ENCODE results near the gene LRCH2. TPM values are rescaled to one million over a fixed set of nuclear protein-coding genes. Genes with fewer than 3 reads are reported as not detected.

LRCH2 gene
- total and polyA plus RNA-seq, 9 of the 15 experiments (the other 6 are each of a cell fraction or from before 2014, with no cell fraction given): 1.4 to 7.2 (median 2.9) TPM

DNA sequence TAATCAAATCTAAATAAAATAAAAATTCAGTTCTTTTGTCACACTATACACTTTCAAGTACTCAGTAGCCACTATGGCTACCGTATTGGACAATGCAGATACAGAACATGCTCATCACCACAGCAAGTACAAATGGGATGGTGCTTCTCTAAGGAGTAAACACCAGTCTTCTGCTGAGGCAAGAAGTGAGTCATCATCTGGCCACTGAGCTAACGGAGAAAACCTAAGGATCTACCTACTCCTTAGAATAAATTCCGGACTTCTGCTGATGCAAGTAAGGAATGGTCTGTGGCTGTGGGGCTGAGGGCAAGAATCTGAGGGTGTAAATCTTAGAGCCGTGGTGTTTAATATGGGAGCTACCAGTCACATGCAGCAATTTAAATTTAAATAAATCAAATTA lies 56.0 kb downstream of the LRCH2 start:
- Histone ChIP-seq H3K9ac (ENCODE audit: insufficient read depth in 1 of 2, low read depth in 2 of 2, low read length in 2 of 2) (no peak overlapping the region), H3K27ac (ENCODE audit: extremely low read depth, low read depth, low read length) (no peak overlapping the region), H3K4me1 (replicated peaks in 1 of 2; ENCODE audit: control insufficient read depth in 2 of 2, insufficient read depth in 2 of 2, low read length in 2 of 2) (no peaks in the 10 kb centered on the region), H2AFZ (ENCODE audit: low read depth, low read length) (no peak overlapping the region), H3K4me3 (no peak overlapping the region), H3K9me1 (ENCODE audit: control insufficient read depth, insufficient read depth, low read length) (no peaks in the 10 kb centered on the region), H3K27me3 (ENCODE audit: control insufficient read depth in 2 of 2, insufficient read depth in 2 of 2, low read length in 2 of 2) (no peaks in the 10 kb centered on the region), H3K79me2 (ENCODE audit: control insufficient read depth, insufficient read depth, low read length) (no peaks in the 10 kb centered on the region), H3K9me3 (replicated peaks; ENCODE audit: control insufficient read depth, insufficient read depth, low read depth, low read length) (no peaks in the 10 kb centered on the region), H3K36me3 (ENCODE audit: control insufficient read depth, insufficient read depth, low read length) (no peaks in the 10 kb centered on the region), H4K20me1 (replicated peaks; ENCODE audit: control insufficient read depth, insufficient read depth, low read length) (no peaks in the 10 kb centered on the region), H3K4me2 (ENCODE audit: insufficient read depth, low read length) (no peak overlapping the region)
- no peak for ATAC-seq
- no TSS peak for BruUV-seq (replicated peaks)
- no peak for FAIRE-seq
- ChIA-PET CTCF (ENCODE audit: low intra/inter-chr PET ratio) (no interaction called here), POLR2A (no interaction called here)
- no peak for DNase-seq (ENCODE audit: extremely low read depth in 1 of 4, low spot score in 3 of 4)
- intact Hi-C loops (cut with micrococcal nuclease): no loop called here
- WGBS (ENCODE audit: insufficient coverage, low coverage, missing lambda C conversion rate): 0% methylated on average over 4 of the region's 4 CpGs
- in situ Hi-C loops (cut with MboI): no loop called here
- TF ChIP-seq ZNF766 (CRISPR knock-in tag; conservative IDR thresholded peaks at IDR 0.05) (no peak), EGR1 (conservative IDR thresholded peaks at IDR 0.05) (no peak), SREBF2 (CRISPR knock-in tag; IDR thresholded peaks at IDR 0.05) (no peak), POLR2AphosphoS2 (IDR thresholded peaks at IDR 0.05; ENCODE audit: low read length) (no peak), GABPB2 (CRISPR knock-in tag; conservative IDR thresholded peaks at IDR 0.05) (no peak)
- TF ChIP-seq, protein P1, sequence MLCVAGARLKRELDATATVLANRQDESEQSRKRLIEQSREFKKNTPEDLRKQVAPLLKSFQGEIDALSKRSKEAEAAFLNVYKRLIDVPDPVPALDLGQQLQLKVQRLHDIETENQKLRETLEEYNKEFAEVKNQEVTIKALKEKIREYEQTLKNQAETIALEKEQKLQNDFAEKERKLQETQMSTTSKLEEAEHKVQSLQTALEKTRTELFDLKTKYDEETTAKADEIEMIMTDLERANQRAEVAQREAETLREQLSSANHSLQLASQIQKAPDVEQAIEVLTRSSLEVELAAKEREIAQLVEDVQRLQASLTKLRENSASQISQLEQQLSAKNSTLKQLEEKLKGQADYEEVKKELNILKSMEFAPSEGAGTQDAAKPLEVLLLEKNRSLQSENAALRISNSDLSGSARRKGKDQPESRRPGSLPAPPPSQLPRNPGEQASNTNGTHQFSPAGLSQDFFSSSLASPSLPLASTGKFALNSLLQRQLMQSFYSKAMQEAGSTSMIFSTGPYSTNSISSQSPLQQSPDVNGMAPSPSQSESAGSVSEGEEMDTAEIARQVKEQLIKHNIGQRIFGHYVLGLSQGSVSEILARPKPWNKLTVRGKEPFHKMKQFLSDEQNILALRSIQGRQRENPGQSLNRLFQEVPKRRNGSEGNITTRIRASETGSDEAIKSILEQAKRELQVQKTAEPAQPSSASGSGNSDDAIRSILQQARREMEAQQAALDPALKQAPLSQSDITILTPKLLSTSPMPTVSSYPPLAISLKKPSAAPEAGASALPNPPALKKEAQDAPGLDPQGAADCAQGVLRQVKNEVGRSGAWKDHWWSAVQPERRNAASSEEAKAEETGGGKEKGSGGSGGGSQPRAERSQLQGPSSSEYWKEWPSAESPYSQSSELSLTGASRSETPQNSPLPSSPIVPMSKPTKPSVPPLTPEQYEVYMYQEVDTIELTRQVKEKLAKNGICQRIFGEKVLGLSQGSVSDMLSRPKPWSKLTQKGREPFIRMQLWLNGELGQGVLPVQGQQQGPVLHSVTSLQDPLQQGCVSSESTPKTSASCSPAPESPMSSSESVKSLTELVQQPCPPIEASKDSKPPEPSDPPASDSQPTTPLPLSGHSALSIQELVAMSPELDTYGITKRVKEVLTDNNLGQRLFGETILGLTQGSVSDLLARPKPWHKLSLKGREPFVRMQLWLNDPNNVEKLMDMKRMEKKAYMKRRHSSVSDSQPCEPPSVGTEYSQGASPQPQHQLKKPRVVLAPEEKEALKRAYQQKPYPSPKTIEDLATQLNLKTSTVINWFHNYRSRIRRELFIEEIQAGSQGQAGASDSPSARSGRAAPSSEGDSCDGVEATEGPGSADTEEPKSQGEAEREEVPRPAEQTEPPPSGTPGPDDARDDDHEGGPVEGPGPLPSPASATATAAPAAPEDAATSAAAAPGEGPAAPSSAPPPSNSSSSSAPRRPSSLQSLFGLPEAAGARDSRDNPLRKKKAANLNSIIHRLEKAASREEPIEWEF (CRISPR knock-in tag; IDR thresholded peaks at IDR 0.05): no peak
- TF ChIP-seq, protein P2, sequence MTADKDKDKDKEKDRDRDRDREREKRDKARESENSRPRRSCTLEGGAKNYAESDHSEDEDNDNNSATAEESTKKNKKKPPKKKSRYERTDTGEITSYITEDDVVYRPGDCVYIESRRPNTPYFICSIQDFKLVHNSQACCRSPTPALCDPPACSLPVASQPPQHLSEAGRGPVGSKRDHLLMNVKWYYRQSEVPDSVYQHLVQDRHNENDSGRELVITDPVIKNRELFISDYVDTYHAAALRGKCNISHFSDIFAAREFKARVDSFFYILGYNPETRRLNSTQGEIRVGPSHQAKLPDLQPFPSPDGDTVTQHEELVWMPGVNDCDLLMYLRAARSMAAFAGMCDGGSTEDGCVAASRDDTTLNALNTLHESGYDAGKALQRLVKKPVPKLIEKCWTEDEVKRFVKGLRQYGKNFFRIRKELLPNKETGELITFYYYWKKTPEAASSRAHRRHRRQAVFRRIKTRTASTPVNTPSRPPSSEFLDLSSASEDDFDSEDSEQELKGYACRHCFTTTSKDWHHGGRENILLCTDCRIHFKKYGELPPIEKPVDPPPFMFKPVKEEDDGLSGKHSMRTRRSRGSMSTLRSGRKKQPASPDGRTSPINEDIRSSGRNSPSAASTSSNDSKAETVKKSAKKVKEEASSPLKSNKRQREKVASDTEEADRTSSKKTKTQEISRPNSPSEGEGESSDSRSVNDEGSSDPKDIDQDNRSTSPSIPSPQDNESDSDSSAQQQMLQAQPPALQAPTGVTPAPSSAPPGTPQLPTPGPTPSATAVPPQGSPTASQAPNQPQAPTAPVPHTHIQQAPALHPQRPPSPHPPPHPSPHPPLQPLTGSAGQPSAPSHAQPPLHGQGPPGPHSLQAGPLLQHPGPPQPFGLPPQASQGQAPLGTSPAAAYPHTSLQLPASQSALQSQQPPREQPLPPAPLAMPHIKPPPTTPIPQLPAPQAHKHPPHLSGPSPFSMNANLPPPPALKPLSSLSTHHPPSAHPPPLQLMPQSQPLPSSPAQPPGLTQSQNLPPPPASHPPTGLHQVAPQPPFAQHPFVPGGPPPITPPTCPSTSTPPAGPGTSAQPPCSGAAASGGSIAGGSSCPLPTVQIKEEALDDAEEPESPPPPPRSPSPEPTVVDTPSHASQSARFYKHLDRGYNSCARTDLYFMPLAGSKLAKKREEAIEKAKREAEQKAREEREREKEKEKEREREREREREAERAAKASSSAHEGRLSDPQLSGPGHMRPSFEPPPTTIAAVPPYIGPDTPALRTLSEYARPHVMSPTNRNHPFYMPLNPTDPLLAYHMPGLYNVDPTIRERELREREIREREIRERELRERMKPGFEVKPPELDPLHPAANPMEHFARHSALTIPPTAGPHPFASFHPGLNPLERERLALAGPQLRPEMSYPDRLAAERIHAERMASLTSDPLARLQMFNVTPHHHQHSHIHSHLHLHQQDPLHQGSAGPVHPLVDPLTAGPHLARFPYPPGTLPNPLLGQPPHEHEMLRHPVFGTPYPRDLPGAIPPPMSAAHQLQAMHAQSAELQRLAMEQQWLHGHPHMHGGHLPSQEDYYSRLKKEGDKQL (CRISPR knock-in tag; IDR thresholded peaks at IDR 0.05; ENCODE audit: borderline replicate concordance): no peak
- TF ChIP-seq, protein P3, sequence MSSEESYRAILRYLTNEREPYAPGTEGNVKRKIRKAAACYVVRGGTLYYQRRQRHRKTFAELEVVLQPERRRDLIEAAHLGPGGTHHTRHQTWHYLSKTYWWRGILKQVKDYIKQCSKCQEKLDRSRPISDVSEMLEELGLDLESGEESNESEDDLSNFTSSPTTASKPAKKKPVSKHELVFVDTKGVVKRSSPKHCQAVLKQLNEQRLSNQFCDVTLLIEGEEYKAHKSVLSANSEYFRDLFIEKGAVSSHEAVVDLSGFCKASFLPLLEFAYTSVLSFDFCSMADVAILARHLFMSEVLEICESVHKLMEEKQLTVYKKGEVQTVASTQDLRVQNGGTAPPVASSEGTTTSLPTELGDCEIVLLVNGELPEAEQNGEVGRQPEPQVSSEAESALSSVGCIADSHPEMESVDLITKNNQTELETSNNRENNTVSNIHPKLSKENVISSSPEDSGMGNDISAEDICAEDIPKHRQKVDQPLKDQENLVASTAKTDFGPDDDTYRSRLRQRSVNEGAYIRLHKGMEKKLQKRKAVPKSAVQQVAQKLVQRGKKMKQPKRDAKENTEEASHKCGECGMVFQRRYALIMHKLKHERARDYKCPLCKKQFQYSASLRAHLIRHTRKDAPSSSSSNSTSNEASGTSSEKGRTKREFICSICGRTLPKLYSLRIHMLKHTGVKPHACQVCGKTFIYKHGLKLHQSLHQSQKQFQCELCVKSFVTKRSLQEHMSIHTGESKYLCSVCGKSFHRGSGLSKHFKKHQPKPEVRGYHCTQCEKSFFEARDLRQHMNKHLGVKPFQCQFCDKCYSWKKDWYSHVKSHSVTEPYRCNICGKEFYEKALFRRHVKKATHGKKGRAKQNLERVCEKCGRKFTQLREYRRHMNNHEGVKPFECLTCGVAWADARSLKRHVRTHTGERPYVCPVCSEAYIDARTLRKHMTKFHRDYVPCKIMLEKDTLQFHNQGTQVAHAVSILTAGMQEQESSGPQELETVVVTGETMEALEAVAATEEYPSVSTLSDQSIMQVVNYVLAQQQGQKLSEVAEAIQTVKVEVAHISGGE (CRISPR knock-in tag; IDR thresholded peaks at IDR 0.05): no peak

Measured in K562 (cell line).